Ramos (cell line): ENCODE results near the gene GARS1.
"Not testable (repeated sequence)": the region's sequence is repeated elsewhere in the genome, so short reads cannot be mapped to it uniquely, and the experiment has no call there.

ENCODE experiments used
- in situ Hi-C: fragments of 300-500 bp; cut with MboI; formaldehyde crosslinking; loops from one replicate; pipeline ENCODE4 v1.14.3; 2022; ENCODE audit warnings: low sequenced_read_pairs; ENCODE audit not compliant: unreplicated experiment

GARS1 gene

DNA sequence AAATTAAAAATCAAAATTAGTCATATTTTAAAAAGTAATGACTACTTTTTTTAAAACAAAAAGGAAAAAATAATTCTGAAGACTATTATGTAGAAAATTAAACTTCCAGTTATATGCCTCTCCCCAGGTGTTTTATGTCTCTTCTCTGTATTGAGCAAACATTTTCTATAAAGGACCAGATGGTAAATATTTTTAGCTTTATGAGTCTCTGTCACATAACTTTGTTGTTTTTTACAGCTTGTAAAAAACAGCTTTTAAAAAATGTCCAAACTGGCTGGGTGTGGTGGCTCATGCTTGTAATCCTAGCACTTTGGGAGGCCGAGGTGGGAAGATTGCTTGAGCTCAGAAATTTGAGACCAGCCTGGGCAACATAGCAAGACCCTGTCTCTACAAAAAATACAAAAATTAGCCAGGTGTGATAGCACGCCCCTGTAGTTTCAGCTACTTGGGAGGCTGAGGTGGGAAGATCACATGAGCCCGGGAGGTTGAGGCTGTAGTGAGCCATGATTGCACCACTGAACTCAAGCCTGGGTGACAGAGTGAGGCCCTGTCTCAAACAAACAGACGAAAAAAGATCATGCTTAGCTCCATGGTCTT lies 23.5 kb downstream of the GARS1 start:
- in situ Hi-C loops = no loop called here

DNA sequence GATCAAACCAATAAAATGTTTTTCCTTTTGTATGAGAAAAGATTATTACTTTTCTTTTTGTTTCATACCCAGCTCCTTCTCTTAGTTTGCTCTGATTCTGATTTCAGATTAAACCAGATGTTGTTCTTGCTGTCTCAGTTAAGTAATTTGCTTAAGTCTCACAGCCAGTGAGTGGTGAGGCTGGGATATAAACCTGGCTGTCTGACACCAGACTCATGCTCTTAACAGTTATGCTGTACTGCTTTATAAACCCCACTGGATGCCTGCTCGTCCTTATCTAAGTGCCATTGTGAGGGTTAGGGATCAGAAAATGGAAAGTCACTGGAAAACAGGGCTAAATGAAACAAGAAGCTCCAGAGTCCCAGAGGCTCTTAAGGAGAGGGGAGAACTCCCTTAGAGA lies 24.3 kb downstream of the GARS1 start:
- in situ Hi-C loops = no loop called here

DNA sequence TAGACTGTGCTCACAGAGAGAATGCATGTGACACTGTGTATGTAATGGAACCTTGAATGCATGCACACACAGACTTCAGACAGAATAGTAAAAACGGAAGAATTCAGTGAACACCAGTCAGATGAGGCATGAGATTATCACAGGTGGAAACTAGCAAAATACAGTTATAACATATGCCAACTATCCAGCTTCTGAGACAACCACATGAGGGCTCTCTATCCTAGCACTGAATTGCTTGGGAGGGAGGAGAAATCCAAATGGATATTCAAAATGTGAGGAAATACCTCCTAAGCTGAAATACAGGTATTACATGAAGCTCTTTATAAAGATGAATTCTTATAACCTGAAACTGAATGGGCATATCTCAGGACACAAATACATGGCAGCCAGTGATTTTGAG lies 30.6 kb downstream of the GARS1 start:
- in situ Hi-C loops = no loop called here

DNA sequence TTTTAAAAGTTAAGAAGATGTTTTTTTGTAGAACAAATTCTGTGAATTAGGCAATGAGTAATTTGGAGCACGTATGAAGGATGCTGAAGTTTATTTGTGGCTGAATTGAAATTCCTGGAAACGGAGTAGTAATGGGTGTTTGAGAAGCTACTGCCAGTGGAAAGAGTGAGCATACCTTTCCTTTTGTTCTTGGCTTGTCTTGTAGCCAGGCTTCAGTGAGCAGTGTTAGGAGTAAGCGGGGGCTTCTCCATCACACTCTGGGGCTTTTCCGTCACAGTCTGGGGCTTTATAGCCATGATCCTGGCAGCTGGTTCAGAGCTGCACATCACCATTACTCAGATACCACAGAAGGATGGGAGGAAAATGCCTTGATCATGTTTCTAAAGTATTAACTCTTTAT lies 32.3 kb downstream of the GARS1 start:
- in situ Hi-C loops = no loop called here

DNA sequence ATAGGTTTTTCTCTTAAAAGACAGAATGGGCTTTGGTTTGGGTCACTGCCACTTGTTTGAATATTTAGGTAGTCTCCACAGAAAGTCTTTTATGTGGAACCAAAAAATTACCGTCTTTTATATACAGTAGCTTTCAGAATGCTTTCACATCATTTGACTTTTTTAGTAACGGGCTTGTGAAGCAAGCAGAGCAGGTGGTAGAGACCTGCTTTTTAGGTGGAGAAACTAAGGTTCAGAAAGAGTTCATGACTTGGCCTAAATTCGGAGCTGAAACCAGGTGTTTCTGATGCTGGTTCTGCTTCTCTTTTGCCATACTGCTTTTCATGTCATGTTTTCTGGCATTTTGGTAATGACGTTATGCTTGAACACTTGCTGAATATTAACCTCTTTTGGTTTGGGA lies 36.3 kb downstream of the GARS1 start:
- in situ Hi-C loops = no loop called here

DNA sequence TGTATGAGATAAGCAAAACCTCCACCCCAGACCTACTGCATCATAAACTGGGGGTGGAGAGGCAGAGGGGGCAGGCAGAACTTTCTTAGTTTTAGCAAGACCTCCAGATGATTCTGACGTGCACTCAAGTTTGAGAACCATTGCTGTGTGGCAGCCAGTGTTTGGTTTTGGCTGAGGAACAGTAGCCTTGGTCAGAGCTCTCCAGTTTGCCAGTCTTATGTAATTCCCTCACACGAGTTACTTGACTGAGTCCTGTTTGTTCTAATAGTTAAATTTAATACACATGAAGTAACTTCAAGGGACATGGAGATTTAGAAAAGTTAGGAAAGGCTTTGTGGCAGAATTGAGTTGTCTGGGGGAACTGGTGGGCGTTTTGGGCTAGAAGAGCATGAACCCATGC lies 38.5 kb downstream of the GARS1 start:
- in situ Hi-C loops = no loop called here

DNA sequence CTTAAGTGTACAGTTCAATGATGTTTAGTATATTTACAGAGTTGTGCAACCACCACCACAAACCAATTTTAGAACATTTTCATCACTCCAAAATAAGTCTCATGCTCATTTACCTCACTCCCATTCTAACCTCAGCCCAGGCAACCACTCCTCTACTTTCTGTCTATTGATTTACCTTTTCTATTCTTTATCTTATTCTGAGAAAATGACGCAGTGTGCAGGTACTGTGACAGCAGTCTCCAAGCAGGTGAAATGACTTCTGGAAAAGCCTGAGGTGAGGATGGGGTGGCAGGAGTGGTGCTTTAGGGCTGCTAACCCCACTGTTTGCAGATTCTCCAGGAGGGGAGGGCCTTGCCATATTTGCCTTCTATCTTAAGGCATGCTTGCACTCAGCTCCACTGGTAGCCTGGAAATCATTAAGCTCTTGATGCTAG lies 39.5 kb downstream of the GARS1 start:
- in situ Hi-C loops = no loop called here

DNA sequence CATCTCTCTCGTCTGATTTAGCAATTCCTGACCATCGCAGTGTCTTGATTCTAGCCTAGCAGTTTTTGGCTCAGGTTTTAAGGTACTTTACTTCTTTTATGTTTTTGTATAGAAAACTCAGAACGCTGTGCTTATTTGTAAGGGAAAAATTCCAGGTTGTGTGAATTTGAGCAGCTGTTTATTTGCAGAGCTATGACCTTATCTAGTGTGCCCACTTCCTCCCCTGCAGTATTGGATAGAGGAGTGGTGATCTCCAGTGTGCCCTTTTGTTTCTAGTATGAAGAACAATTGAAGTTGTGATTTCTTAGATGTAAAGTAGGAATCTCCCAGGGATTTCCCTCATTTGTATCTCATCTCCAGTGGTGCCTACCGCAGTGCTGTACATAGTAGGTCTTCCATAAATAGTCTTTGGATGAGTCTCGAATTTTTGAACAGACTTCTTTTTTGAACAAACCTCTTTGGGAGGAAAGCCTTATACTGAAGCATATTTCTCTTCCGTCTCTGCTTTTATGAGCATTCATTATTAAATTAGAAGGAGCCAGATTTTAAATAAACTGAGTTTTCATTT lies 40.0 kb downstream of the GARS1 start:
- in situ Hi-C loops = no loop called here

DNA sequence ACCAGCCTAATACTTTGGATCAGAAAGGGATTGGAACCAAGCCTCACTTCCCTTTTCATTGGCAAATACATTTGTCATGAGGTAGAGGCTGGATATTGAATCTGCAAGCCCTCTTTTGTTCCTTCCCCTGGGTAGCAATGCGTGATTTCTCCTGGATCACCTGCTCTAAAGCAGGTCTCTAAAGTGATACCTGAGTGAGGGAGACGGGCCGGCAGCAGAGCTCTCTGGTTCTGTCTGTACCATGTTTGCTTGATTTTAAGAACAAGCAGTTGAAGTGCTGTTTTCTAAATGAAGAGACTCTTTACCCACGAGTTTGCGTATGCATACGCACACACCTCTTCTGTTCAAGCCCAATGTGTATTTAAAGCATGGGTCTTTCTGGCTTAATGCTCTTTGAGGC lies 41.1 kb downstream of the GARS1 start:
- in situ Hi-C loops = no loop called here

DNA sequence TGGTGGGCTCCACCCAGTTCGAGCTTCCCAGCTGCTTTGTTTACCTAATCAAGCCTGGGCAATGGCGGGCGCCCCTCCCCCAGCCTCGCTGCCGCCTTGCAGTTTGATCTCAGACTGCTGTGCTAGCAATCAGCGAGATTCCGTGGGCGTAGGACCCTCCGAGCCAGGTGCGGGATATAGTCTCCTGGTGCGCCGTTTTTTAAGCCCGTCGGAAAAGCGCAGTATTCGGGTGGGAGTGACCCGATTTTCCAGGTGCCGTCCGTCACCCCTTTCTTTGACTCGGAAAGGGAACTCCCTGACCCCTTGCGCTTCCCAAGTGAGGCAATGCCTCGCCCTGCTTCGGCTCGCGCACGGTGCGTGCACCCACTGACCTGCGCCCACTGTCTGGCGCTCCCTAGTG lies 47.6 kb downstream of the GARS1 start:
- in situ Hi-C loops = not testable (repeated sequence)

DNA sequence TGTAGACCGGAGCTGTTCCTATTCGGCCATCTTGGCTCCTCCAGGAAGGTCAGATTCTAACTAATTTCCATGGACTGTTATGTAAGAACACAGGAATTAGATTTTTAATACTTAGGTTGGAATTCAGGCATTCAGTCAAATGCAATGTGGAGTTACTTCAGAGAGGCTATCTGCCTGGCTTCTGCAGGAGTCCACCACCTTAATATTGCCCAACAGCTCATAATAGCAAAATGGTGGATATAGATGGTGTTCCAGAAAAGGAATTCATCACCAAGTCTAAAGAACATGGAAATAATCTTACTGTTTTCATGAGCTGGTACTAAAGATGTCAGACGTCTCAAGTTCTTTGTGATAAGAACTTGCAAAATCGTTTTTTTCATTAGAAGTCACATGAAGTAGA lies 48.1 kb downstream of the GARS1 start:
- in situ Hi-C loops = no loop called here

DNA sequence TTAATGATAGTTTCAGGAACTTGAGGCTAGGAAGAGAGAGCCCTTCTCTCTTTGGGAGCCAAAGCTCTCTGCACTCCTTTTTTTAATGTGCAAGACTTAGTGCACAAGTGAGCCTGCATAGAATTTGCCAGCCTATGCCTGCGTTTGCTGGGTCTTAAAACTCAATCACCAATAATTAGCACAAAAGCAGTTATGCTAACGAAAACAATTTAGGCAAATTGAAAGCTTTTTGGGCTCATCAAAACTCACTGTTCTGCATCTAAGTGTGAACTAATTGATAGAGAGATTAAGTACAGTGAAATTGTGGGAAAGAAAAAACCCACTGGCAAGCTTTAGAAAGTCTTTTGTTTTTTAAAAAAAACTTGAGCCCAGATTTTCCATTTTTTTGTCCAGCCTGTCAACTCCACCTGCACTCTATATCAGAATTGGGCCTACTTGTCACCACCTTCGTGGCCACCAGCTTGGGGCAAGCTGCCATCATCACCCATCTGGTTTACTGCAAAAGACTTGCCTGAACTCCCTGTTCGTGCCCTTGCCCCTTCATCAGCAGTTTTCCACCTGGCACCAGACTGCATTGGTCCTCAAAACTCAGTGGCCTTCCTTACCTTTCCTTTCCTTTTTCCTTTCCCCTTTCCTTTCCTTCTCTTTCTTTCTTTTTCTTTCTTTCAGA lies 49.7 kb downstream of the GARS1 start:
- in situ Hi-C loops = no loop called here

DNA sequence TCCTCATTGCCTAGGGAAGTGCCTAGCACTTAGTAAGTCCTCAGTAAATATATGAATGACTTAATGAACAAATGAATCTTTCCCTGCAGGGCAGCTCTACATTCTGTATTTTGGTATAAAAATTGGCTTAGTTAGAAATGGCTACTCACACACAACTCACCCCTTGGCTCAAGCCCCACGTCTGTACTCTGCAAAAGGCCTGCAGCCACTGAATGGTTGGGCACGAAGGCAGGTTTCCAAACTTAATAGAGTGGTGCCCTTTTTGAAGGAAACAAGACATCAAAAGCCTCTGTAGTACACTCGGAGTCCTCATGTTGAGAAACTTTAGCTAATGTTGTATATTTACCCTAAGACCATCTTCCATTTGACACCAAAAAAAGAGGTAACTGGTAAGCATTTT lies 51.0 kb downstream of the GARS1 start:
- in situ Hi-C loops = no loop called here

DNA sequence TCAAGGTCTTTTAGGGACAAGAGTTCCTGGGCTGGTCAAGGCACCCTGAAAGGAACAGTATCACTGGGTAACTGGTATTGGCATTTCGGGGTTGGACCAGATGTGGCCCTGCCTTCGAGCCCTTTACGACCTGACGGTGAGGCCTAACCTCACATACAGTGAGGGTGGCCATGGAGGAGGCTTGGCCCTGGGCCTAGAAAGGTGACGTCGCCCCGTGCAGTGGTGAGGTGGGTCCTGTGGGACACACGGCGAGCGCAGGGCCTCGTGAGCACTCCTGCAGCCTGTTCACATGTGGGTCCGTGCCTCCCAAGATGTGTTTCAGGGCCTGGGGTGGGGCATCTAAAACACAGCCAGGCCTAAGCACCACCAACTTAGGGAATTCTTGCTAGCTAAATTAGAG lies 51.5 kb downstream of the GARS1 start:
- in situ Hi-C loops = no loop called here

DNA sequence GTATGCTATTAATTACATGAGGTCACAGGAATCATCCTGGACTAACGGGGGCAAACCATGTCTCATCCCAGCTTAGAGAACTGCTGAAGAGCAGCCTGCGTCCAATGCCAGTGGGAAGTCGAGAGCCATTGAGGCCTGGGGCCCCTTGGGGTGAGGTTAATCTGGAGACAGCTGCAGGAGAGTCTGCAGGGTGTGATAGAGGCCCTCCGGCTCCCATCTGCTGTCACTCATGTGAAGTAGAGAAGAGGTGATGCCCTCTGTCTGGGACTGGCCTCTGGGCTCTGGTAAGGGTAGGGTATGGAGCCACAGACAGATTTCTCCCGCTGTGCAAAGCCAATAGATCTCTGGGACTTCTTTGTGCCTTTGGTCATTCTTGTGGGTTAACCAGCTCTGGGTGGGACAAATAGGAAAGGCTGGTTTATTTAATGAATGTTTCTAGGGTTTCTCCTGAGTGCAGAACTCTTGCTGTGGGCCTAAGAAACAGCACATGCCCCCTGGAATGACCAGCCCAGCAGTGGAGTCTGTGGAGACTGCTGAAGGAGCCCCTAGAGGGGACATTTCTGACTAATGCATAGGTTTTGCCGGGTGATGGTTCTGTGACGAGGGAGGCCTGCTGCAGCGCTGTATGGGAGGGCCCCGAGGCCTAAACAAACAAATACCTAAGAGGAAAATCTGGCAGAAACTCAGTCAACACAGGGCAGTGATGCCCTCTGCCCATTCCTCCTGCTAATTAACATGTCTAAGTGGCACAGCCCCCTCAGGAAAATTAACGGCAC lies 53.1 kb downstream of the GARS1 start:
- in situ Hi-C loops = no loop called here

DNA sequence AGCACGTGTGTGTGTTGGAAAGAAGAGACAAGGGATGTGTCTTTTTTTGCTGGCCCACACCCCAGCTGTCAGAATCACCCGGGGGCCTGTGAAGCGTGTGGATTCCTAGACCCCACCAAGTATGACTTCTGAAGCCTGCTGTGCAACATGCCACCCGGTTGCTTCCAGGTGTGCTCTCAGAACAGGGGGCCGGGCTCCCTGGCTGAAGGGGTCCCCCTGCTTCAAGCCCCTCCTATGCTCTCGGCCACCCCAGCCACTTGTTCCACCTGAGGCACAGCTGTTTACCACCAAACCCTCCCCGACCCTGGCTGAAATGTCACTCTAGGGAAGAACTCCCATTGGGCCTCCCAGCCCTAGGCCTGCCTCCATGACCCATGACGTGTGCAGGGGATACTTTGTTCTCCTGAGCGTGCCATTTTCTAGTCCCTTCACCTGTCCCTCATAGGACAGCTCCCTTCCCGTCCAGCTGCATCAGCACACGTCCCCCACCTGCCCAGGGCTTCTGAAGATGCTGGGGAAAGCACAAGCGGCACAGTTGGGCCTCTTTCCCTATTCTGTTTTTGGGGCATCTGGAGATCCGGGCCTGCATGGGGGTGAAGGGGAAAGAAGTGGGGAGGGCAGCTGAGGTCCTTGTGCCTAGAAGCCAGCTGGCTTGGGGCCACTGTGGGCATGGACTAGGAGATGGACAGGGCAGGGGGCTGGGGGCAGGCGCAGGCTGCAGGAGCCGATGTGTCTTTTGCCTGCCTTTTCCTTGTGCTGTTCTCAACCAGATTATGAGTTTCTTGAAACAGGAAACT lies 54.3 kb downstream of the GARS1 start:
- in situ Hi-C loops = no loop called here

DNA sequence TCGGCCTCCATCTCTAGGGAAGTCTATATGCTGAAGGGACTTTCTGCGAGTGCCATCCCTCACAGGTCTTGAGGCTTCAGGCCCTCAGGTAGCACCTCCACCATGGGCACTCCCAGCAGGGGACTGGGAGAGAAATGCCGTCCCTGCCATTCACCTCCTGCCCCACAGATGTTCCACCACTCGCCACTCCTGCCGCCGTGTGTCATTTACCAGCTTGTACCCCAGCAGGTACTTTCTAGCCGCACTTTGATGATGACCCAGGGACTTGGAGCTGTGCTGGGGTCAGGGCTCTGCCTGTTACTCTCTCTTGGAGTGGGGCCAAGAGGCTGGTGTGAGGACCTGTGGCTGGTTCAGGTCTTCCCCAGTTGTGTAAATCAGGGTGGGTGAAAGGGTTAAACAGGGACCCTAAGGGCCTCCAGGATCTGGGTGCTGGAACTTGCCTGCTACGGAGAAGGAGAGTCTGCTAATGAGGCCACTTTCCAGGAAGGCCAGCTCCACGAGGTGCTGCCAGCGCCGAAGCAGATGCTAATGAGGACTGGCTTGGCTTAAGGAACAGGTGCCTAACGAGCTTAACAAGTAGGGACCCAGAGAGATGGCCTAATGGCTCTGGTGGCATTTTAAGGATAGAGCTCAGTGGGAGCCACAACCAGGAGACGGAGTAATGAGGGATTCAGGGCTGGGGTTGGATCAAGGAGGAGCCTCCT lies 55.2 kb downstream of the GARS1 start:
- in situ Hi-C loops = no loop called here

DNA sequence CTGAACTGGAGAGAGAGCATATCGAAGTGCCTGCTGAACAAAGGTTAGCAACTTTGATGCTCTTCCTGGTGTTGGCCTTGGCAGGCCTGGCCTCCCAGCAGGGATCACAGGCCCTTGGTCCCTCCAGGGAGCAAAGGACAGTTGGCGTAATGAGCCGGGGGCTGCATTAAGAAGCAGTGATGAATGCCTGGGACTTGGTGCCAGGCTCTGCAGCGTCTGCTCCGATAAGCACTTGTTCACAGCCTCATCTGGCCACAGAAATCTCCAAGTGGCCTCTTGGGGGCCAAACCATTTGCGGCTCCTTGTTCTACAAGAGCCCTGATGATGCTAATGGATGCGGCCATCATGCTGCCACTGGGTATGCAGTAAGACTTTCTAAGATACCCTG lies 55.7 kb downstream of the GARS1 start:
- in situ Hi-C loops = no loop called here

DNA sequence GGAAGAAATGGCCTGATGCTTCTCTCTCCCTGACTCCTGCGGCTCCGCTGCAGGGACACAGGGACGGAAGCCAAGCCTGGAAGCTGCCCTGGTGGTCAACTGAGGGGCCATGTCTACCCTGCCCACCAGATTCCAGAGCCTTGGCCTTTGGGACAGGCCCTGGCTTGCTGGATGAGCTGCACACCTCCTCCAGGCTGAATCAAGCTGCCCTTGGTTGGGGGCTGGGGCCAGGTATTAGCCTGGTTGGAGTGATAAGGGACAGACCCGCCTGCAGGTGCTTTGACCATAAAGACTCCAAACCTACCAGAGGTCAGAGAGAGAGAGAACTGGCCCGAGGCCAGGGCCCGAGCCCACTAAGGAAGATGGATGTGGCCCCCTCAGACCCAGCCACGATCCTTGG lies 57.5 kb downstream of the GARS1 start:
- in situ Hi-C loops = no loop called here
